ENCODE measurements around the gene CATSPER2.
"Not testable (repeated sequence)": the region's sequence is repeated elsewhere in the genome, so short reads cannot be mapped to it uniquely, and the experiment has no call there.

CATSPER2 gene

DNA sequence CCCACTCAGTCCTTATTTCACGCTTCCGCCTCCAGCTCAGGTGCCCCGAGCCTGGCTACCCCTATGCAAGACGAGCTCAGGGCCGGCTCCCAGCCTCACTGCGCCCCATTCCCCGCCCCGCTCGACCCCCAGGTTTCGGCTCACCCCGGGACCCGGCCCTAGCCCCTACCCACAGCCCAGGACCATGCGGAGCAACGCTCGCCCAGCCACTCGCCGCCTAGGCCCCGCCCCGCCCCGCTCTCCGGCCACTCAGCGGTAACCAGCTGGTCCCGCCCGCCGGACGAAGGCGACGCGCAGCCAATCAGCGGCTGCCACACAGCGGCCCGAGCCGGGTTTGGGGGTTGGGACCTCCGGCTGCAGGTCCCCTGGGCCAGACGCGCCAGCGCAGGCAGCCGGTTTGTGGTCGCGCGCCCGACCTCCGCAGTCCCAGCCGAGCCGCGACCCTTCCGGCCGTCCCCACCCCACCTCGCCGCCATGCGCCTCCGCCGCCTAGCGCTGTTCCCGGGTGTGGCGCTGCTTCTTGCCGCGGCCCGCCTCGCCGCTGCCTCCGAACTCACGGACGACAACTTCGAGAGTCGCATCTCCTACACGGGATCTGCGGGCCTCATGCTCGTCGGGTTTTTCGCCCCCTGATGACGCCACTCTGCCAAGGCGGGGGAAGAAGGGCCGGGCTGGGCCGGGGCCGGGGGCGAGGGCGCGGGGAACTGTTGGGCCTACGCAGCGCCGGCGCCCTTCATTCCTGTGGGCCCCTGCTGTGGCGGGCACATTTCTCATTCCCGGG lies at the start of gene CATSPER2:
Gene CATSPER2 (minus strand): TSS at position 196 of the 781 bp plus-strand sequence. CDS start 783 bp downstream, outside the sequence.
- no peak for DNase-seq

DNA sequence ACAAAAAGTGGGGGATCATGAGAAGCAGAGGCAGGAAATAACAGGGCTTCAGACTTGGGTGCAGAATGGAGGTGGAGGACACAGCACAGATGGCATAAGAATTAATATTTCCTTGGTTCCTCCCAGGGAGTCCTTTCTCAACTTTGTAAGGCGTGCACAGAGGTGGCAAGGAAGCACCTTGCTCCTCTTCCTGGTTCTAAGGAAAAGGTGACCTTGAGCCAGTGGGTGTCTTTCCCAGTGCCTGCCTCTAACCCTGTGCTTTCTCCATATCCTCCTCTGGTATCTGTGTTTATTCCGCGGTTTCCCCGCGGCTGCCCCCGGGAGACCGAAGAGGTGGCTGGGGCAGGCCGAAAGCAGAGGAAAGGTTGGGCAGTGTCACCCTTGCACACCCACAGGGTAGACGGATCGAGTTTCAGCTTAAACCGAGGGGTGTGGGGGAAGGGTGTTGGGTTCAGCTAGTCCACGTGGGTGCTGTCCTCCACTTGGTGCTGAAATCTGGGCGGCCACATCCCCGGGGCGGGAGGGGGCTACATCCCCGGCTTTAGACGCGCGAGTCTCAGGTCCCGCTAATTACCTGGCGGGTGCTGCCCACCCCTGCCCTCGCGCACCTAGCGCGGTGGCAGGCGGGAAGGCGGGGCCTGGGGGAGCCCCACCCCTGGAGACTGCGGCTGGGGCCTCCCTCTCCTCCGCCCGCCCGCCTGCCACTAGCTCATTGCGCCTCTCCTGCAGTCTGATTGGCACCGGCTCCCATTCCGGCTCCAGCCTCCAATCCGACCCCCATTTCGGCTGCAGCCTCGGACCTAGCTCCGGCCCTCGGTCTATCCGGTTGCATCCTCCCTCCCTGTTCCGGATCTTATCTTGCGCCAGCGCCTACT lies 44.7 kb upstream of the CATSPER2 start, which contains the start of gene CKMT1A:
Gene CKMT1A (plus strand): TSS at position 712 of the 875 bp plus-strand sequence. CDS start 192 bp downstream, outside the sequence.
- not testable (repeated sequence) for DNase-seq

DNA sequence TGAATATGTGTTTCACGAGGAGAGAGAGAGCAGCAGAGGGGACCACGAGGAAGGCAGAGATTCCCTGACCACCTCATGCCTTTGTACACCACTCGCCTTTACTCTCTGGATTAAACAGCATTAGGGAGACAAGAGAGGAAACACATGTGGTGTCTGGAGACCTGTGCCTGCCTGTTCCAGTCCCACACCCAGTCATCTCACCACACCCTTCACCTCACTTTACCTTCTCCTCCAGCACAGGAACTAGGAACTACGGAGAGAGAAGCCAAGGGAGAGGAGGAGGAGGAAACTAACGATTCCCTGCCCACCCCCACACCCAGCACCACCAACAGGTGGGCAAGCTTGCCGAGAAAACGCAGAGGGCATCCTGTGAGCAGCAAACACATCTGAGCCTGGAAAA lies 44.0 kb upstream of the CATSPER2 start:
- not testable (repeated sequence) for DNase-seq

DNA sequence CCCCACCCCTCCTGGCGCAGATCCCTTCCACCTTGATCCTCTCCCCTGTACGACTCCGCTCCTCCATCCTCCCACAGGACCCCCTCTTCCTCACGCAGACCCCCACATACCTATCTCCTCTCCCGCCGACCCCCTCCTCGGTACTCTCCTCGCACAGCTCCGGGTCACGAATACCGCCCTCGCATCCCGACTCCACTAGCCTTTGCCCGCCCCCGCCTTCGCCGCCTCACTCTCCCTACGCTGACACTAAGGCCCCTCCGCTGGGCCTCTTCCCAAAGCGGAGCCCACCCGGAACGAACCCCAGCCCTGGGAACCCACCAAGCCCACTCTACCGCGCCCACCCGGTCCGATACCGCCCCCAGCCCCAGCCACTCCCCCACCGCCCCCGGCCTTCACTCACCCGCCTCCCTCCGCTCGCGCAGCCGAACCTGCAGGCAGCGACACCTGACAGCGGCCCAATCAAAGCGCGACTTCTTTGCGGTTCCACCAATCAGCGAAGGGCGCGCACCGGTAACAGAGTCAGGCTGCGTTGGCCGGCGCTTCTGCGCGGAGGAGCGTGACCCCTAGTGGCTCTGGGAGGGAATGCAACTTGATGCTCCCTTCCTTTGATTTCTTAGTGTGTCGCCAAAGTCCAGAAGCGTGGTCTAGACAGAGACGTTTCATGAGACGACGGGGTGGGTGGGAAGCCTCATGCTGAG lies 41.1 kb upstream of the CATSPER2 start:
- not testable (repeated sequence) for DNase-seq

DNA sequence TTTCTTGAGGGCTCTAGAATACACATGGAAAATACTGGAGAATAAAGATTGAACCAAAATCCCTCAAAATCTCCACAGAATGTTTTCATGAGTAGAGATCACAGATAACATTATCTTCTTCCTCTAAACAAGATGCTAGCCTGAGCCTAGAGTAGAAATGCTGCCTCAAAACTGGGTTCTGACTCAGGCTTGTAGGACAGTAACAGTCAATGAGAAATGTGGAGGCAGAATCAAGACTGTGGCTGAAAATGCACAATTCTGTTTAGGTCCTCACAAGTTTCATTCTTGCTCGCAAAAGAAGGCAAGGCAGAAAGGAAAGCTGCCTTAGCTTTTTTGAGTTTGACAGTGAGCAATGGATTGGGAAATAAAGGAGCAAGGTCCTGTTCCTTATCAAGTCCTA lies 25.5 kb upstream of the CATSPER2 start:
- not testable (repeated sequence) for DNase-seq

DNA sequence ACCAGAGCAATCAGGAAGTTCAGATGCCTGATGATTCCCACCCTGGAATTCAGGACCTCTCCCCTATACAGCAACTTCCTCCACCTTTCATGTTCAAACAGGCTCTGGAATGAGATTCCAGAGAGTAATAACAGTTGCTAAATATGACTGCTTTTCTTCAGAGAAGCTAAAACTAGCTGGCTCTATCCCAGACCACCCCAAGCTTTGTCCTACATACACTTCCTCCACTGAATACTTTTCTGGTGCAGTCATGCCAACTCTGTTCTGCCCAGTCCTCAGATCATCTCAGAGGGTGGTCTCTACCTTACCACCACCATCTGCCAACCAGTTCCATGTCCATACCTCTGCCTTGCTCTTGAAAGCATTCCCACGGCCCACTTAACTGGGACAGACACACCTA lies 17.5 kb upstream of the CATSPER2 start:
- DNase-seq: not testable (repeated sequence)

DNA sequence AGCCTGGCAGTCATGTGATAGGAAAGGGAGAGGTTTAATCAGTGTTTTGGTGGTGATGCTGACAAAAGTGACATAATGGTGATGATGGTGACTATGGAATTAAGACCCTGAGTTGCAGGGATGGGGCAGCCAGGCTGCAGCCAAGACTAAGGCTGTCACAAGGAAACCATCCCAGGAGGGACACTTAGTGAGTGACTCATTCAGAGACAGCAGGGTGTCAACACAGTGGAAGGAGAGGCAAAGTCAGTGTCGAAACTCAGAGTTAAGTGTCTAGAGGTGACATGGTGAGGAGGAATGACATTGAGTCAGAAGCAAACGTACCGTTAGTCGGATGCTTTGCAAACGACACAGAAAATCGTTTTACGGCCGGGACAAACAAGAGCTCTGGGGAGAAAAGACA lies 14.7 kb upstream of the CATSPER2 start:
- not testable (repeated sequence) for DNase-seq

DNA sequence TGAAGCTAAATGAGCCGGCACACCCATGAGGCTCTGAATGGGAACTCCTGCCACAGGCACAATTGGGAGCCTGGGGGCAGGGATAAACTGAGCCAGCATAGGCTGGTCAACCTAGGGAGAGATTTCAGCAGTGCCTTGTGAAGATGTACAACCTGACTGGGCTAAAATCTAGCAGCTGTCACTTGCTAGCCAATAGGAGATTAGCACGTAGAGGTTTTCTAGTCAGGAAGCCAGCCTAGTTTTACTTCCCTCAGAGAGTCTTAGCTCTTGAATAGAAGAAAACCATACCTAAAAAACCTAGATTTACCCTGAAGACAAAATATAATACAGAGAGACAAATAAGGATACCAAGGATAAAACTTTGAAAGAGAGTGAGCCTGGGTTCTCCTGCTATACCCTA lies 13.6 kb upstream of the CATSPER2 start:
- DNase-seq: not testable (repeated sequence)

DNA sequence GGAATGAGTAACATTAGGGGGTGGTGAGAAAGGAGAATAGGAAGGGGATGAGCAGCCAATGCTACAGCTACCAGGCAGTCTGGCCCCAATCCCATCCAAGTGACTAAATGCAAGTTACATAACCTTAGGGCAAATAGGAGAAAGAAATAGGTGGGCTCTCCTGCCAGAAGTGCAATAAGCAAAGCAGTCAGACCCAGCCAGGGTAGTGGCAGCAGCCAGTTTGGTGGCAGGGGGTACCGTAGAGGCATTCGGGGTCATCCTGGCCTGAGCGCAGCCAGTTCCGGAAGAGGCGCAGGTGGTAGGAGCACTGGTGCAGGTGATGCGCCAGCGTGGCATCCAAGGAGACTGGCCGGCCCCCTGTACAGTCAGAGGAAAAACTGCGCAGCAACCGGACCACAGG lies 11.1 kb upstream of the CATSPER2 start:
- DNase-seq: peak in 1 of 14 donors; percentile 68

DNA sequence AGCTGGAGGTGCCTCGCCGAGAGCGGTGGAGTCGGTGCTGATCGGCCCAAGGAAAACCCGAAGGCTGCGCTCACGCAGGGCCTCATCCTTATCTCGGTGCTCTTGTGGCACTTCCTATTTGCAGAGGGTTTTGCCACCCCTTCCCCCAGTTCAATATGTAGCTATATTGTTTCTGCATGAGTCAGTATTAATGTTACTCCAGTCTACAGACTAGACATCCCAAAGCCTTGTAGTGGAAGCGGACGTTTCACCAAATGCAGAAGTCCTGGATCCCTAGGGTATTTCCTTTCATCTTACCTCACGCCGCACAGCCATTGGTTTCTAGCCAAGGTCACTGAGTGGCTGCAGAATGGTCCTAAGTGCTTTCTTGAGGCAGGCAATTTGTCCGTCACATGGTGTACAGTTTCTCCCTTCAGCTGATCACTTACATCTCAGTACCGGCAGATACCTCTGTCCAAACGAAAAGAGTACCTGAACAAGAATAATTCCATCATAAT lies 834 bp upstream of the CATSPER2 start:
- DNase-seq: not testable (repeated sequence)

DNA sequence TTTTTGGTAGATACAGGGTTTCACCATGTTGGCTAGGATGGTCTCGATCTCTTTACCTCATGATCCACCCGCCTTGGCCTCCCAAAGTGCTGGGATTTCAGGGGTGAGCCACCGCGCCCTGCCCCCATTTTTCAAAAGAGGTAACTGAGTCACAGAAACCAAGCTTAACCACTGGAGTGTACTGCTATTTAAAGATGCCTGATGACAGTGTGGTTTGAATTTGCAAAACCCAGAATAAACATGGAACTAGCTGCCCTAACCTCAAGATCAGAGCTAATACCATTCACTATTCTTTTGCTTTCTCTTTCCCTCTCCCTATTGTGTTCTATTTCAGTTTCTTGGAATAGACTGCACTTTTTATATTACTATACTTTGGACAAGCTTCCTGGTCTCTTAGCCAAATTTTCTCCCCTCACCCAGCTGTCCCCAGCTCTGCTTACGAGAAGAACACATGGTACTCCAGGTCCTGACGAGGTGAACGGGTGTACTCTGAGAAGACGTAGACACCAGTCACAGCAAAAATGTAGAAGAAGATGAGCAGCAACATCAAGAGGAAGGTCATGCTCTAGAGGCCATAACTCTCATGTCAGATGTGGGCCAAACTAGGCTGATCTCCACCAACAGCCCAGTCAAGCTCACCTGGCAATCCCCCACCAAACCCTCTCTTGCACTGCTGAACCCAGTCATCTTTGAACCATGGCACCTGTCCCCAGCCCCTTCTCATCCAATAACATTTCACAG lies 10.0 kb downstream of the CATSPER2 start:
- DNase-seq: not testable (repeated sequence)

DNA sequence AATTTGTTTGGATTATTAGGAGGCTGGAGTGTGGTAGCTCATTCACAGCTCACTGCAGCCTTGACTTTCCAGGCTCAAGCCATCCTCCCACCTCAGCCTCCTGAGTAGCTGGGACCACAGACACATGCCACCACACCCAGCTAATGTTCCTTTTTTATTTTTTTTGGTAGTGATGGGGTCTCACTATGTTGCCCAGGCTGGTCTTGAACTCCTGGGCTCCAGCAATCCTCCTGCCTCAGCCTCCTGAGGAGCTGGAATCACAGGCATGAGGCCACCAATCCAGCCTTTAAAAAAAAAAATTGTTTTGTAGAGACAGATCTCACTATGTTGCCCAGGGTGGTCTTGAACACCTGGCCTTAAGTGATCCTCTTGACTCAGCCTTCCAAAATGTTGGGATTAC lies 21.7 kb downstream of the CATSPER2 start:
- DNase-seq: not testable (repeated sequence)

DNA sequence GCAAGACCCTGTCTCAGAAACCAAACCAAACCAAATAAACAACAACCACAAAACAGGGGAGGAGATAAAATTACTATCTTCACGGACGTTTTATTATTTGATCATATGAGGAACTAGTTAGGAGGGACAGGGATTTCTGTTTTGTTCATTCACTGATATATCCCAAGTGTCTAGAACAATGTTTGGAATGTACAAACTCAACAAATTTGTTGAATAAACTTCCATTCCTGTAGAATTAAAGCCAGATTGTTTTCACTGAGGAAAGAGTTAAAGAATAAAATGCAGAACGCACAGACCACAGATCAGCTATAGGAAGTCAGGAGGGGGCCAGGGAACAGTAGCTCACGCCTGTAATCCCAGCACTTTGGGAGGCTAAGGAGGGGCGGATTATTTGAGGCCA lies 23.5 kb downstream of the CATSPER2 start:
- no peak for DNase-seq

DNA sequence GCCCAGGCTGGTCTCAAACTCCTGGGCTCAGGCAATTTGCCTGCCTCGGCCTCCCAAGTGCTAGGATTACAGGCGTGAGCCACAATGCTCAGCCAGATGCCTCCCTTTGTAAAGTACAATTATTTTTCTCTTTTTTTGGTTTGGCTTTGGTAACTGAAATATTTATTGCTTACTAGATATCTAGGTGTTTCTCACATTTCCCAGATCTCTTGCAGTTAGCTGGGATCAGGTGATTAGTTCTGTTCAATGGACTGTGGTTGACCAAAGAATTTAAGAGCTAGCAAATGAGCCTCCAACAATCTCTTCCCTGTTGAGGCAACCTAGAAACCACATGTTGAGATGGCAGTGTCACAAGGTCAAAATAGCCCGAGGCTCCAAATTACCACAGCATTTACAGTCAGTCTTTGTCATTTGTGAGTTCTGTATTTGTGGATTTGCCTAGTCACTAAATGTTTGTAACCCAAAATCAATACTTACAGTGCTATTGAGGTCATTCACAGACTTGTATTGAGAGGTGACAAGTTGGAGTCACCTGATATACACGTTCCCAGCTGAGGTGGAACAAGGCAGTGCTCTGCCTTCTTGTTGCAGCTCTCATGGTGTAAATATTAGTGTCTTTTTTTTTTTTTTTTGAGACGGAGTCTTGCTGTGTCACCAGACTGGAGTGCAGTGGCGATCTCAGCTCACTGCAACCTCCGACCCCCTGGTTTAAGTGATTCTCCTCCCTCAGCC lies 26.4 kb downstream of the CATSPER2 start:
- DNase-seq: not testable (repeated sequence)

DNA sequence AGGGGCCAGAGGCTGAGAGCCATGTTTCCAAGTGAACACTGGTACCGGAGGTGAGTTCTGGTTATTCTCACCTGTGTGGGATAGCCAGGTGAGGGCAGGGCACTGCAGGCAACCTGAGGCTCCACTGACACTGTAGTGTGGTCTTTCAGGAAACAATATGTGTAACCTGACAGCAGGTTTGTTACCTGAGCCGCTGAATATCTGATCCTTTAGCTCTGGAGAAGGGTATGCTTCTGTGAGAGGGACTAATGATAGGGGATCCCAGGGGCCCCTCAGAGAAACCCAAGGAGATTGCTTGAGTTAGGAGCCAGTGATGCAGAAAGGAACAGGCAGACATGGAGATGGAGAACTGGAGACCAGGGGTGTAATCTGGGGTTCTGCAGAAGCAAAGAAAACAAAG lies 29.9 kb downstream of the CATSPER2 start, which contains the start of gene STRC:
Gene STRC (minus strand): TSS at position 101 of the 400 bp plus-strand sequence. CDS start 78 bp downstream, at position 23.
- not testable (repeated sequence) for DNase-seq

DNA sequence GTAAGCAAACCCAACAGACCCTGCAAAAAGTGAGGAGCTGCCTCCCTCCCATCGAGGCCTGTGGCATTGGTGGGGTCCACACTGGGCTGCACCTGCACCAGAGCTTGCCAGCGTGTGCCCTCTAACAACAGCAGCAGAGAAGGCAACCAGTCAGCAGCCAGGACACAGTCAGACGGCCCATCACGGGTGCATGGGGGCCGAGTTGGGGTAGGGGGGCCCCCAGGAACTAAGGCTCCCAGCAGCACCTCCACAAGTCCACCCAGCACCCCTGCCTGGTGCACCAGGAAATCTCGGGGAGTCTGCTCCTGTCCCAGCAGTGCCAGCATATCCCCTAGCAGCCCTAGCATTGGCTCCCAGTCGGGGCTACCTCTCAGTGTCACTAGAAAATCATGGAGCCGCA lies 30.9 kb downstream of the CATSPER2 start:
- DNase-seq: not testable (repeated sequence)

DNA sequence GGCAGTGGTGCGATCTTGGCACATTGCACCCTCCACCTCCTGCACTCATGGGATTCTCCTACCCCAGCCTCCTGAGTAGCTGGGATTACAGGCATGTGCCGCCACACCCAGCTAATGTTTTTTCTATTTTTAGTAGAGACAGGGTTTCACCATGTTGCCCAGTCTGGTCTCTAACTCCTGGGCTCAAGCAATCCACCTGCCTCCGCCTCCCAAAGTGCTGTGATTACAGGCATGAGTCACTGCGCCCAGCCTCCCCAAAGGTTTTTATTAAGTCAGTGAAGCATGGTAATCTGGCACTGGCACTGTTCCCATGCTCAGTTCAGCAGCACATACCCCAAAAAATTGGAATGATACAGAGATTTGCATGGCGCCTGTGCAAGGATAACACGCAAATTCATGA lies 46.4 kb downstream of the CATSPER2 start:
- peak in 2 of 14 donors; percentile 9 to 69 for DNase-seq

DNA sequence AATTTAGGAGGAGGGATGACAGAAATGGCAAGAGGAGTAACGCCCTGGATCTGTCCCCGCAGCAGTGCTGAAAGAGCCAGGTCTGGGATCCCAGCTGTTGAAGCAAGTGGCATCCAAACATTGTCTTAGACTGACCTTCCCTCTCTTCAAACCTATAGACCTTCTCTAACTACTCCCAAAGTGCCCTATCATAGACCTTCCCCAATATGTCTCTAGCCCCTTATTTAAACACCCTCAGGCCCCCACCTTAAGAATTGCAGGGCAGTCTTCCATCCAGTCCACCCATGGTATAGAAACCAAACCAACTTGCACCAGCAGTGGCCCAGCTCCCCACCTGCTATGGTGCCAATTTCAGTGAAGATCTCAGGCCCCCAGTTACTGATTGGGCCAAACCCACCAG lies 48.4 kb downstream of the CATSPER2 start:
- not testable (repeated sequence) for DNase-seq

DNA sequence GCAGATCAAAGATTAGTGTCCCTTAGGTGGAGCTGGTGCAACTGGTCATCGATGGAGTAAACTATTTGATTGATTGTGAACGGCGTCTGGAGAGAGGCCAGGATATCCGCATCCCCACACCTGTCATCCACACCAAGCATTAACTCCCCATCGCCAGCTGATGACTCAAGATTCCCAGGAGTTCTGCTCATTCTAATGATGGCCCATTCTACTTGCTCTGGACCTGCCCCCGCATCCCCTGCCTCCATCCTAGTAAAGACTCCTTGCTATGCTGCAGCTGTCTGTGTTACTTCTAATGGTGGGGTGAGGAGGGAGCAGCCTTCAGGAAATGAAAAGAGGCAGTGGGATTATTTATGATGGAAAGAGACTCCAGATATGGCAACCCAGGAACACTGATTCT lies 49.5 kb downstream of the CATSPER2 start:
- DNase-seq: not testable (repeated sequence)

DNA sequence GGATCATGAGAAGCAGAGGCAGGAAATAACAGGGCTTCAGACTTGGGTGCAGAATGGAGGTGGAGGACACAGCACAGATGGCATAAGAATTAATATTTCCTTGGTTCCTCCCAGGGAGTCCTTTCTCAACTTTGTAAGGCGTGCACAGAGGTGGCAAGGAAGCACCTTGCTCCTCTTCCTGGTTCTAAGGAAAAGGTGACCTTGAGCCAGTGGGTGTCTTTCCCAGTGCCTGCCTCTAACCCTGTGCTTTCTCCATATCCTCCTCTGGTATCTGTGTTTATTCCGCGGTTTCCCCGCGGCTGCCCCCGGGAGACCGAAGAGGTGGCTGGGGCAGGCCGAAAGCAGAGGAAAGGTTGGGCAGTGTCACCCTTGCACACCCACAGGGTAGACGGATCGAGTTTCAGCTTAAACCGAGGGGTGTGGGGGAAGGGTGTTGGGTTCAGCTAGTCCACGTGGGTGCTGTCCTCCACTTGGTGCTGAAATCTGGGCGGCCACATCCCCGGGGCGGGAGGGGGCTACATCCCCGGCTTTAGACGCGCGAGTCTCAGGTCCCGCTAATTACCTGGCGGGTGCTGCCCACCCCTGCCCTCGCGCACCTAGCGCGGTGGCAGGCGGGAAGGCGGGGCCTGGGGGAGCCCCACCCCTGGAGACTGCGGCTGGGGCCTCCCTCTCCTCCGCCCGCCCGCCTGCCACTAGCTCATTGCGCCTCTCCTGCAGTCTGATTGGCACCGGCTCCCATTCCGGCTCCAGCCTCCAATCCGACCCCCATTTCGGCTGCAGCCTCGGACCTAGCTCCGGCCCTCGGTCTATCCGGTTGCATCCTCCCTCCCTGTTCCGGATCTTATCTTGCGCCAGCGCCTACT lies 55.1 kb downstream of the CATSPER2 start, which contains the start of gene CKMT1B:
Gene CKMT1B (plus strand): TSS at position 700 of the 863 bp plus-strand sequence. CDS start 192 bp downstream, outside the sequence.
- not testable (repeated sequence) for DNase-seq

Measured in C1 segment of cervical spinal cord (tissue), 14 donors.